Measurements from ENCODE around the gene APMAP.

- TF ChIP-seq GATA2 (IDR thresholded peaks at IDR 0.05; ENCODE audit: low read depth, low read length): no peak
- no peak for TF ChIP-seq GATA3 (IDR thresholded peaks at IDR 0.05; ENCODE audit: low read depth, low read length)
These were observed 40.0 kb downstream of the APMAP start for GRCh38 chr20:24952376-24953208.

All from SH-SY5Y (cell line).